Measurements from ENCODE around the gene SYNE2. TPM values are rescaled to one million over a fixed set of nuclear protein-coding genes. Genes with fewer than 3 reads are reported as not detected.

The SYNE2 gene
- total RNA-seq, 1 donor from 2014 or later, result 36.6 TPM

DNA sequence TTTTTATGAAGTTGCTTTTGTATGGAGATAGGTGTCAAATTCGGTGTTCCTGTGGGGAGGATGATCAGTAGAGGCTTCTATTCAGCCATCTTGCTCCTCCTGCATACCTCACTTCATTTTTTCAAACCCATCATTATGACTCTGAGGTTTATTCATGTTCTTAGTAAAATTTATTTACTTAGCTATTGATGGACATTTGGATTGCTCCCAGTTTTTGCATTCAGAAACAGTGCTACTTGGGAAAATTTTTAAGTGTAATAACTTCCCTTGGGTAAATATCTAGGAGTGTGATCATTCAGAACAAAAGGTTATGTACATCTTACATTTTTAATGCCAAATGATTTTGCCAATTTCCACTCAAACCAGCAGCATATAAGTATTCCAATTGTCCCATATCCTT, 208.3 kb downstream of the SYNE2 start:
- DNase-seq (ENCODE audit: low read depth) (peak; percentile 25), FAIRE-seq (no peak)
- H3K27me3 ChIP-seq (ENCODE audit: control insufficient read depth, insufficient read depth, low read length), result no peaks in the 10 kb centered on the region
- TF ChIP-seq CTCF (IDR thresholded peaks at IDR 0.05; ENCODE audit: insufficient read depth, low read length, severe bottlenecking), result no peak
- peaks cover 1% of the 10 kb centered on the region for H3K36me3 ChIP-seq (ENCODE audit: control insufficient read depth, insufficient read depth, low read length)
- H3K4me3 ChIP-seq (ENCODE audit: low read depth, low read length), result no peak overlapping the region

- FAIRE-seq (no peak), DNase-seq (ENCODE audit: low read depth) (peak; percentile 35)
- peaks cover 1% of the 10 kb centered on the region for H3K36me3 ChIP-seq (ENCODE audit: control insufficient read depth, insufficient read depth, low read length)
- no peak overlapping the region for H3K4me3 ChIP-seq (ENCODE audit: low read depth, low read length)
- H3K27me3 ChIP-seq (ENCODE audit: control insufficient read depth, insufficient read depth, low read length), result no peaks in the 10 kb centered on the region
- no peak for TF ChIP-seq CTCF (IDR thresholded peaks at IDR 0.05; ENCODE audit: insufficient read depth, low read length, severe bottlenecking)
These were observed 208.9 kb downstream of the SYNE2 start for GRCh38 chr14:64061706-64062105.

GRCh38 chr14:64062381-64063115, 209.7 kb downstream of the SYNE2 start:
- DNase-seq (ENCODE audit: low read depth) (peak; percentile 38), FAIRE-seq (no peak)
- no peak overlapping the region for H3K4me3 ChIP-seq (ENCODE audit: low read depth, low read length)

GRCh38 chr14:64064447-64064846, 211.6 kb downstream of the SYNE2 start:
- Histone ChIP-seq H3K4me3 (ENCODE audit: low read depth, low read length) (no peak overlapping the region), H3K27me3 (ENCODE audit: control insufficient read depth, insufficient read depth, low read length) (no peaks in the 10 kb centered on the region), H3K36me3 (ENCODE audit: control insufficient read depth, insufficient read depth, low read length) (peaks cover 1% of the 10 kb centered on the region)
- FAIRE-seq, result no peak
- TF ChIP-seq CTCF (IDR thresholded peaks at IDR 0.05; ENCODE audit: insufficient read depth, low read length, severe bottlenecking), result no peak
- no peak for DNase-seq (ENCODE audit: low read depth)

More at GRCh38 chr14:64062381-64063115, 209.7 kb downstream of the SYNE2 start:
- H3K36me3 ChIP-seq (ENCODE audit: control insufficient read depth, insufficient read depth, low read length), result peaks cover 1% of the 10 kb centered on the region
- no peak for TF ChIP-seq CTCF (IDR thresholded peaks at IDR 0.05; ENCODE audit: insufficient read depth, low read length, severe bottlenecking)
- H3K27me3 ChIP-seq (ENCODE audit: control insufficient read depth, insufficient read depth, low read length), result no peaks in the 10 kb centered on the region

- H3K4me3 ChIP-seq (ENCODE audit: low read depth, low read length), result no peak overlapping the region
- no peak for DNase-seq (ENCODE audit: low read depth)
- peaks cover 6% of the 10 kb centered on the region for H3K36me3 ChIP-seq (ENCODE audit: control insufficient read depth, insufficient read depth, low read length)
These were observed 217.0 kb downstream of the SYNE2 start for GRCh38 chr14:64069634-64070359.

More at GRCh38 chr14:64069634-64070359, 217.0 kb downstream of the SYNE2 start:
- H3K27me3 ChIP-seq (ENCODE audit: control insufficient read depth, insufficient read depth, low read length), result no peaks in the 10 kb centered on the region
- FAIRE-seq, result no peak
- TF ChIP-seq CTCF (IDR thresholded peaks at IDR 0.05; ENCODE audit: insufficient read depth, low read length, severe bottlenecking), result no peak

Measured in bronchial epithelial cell (primary cell).